GM23248 (cell line): ENCODE measurements around the gene TNFAIP8L2. TPM values are rescaled to one million over a fixed set of nuclear protein-coding genes. Genes with fewer than 3 reads are reported as not detected.

Experiments
- DNase-seq: peaks from one replicate; pipeline ENCODE4 v3.0.0-alpha.2; 2015
- H2AFZ ChIP-seq: fragments of 200-600 bp; sonication (generic); 2 replicates; pipeline ENCODE4 v1.6.1; 2016; ENCODE audit warnings: antibody characterized with exemption
- H3F3A ChIP-seq: fragments of 200-600 bp; sonication (generic); 2 replicates; pipeline ENCODE4 v1.6.1; 2016; ENCODE audit warnings: mild to moderate bottlenecking, antibody characterized with exemption, mixed run types; ENCODE audit not compliant: insufficient read depth
- H3K27ac ChIP-seq: fragments of 200-600 bp; sonication (generic); 2 replicates; pipeline ENCODE4 v1.5.1; 2016; ENCODE audit warnings: mild to moderate bottlenecking
- H3K27me3 ChIP-seq: fragments of 200-600 bp; sonication (generic); replicated peaks from 2 replicates; pipeline ENCODE4 v1.6.1; 2016; ENCODE audit warnings: mild to moderate bottlenecking; ENCODE audit not compliant: insufficient read depth
- H3K36me3 ChIP-seq: fragments of 200-600 bp; sonication (generic); 2 replicates; pipeline ENCODE4 v1.6.1; 2016; ENCODE audit warnings: low read depth, mild to moderate bottlenecking
- H3K4me1 ChIP-seq: fragments of 200-600 bp; sonication (generic); 2 replicates; pipeline ENCODE4 v1.6.1; 2016; ENCODE audit warnings: mild to moderate bottlenecking; ENCODE audit not compliant: insufficient read depth
- H3K4me2 ChIP-seq: fragments of 200-600 bp; sonication (generic); one replicate; pipeline ENCODE4 v1.6.1; 2016; ENCODE audit warnings: mild to moderate bottlenecking; ENCODE audit not compliant: unreplicated experiment
- H3K4me3 ChIP-seq: fragments of 200-600 bp; sonication (generic); 2 replicates; pipeline ENCODE4 v1.5.1; 2016; ENCODE audit warnings: mild to moderate bottlenecking
- H3K79me2 ChIP-seq: fragments of 200-600 bp; sonication (generic); 2 replicates; pipeline ENCODE4 v1.6.1; 2016; ENCODE audit warnings: mild to moderate bottlenecking; ENCODE audit not compliant: insufficient read depth
- H3K9ac ChIP-seq: fragments of 200-600 bp; sonication (generic); 2 replicates; pipeline ENCODE4 v1.6.1; 2016; ENCODE audit warnings: mild to moderate bottlenecking
- H3K9me2 ChIP-seq: fragments of 200-600 bp; sonication (generic); 2 replicates; pipeline ENCODE4 v1.6.1; 2016; ENCODE audit warnings: mixed run types, mild to moderate bottlenecking, moderate library complexity; ENCODE audit not compliant: insufficient read depth
- H3K9me3 ChIP-seq: fragments of 200-600 bp; sonication (generic); one replicate; pipeline ENCODE4 v1.6.1; 2017; ENCODE audit warnings: low read depth
- H4K20me1 ChIP-seq: fragments of 200-600 bp; sonication (generic); 2 replicates; pipeline ENCODE4 v1.6.0; 2016; ENCODE audit not compliant: insufficient read depth
- EZH2 ChIP-seq: fragments of 200-600 bp; sonication (generic); IDR thresholded peaks from 2 replicates; pipeline ENCODE4 v1.6.1; 2018; ENCODE audit warnings: antibody characterized with exemption, mild to moderate bottlenecking; ENCODE audit not compliant: insufficient read depth, poor library complexity, severe bottlenecking
- EZH2phosphoT487 ChIP-seq: fragments of 200-600 bp; sonication (generic); IDR thresholded peaks from 2 replicates; pipeline ENCODE4 v1.6.1; 2018; ENCODE audit warnings: antibody characterized with exemption, moderate library complexity, mild to moderate bottlenecking, low read depth; ENCODE audit not compliant: insufficient read depth
- WGBS, 2 experiments: methylation state at CpG; one replicate each; pipeline ENCODE4 v1.1.6; 2015 to 2017; ENCODE audit warnings: low lambda C conversion rate in 2 of 2, low coverage in 1 of 2; ENCODE audit errors: missing lambda C conversion rate in 2 of 2; 5-methylcytosine and 5-hydroxymethylcytosine counted together
- in situ Hi-C: fragments of 300-500 bp; cut with MboI; formaldehyde crosslinking; loops from 2 replicates; pipeline ENCODE4 v1.15.0; 2020
- polyA plus RNA-seq: library from polyadenylated mRNA; unstranded; fragments of >200 nt; fragmentation: Nextera tagmentation; extraction: Ambion mirVana; gene quantifications from 2 replicates; pipeline ENCODE4 v1.2.1, GENCODE V29; 2016
- total RNA-seq: library from RNA; depleted of rRNA; stranded (reverse); fragments of >200 nt; shearing (Covaris generic); gene quantifications from 2 replicates; pipeline ENCODE4 v1.2.3, GENCODE V29; 2014

Gene TNFAIP8L2
- total and polyA plus RNA-seq, 2 experiments from 2014 or later: not detected

GRCh38 chr1:151158326-151158725, 1.9 kb downstream of the TNFAIP8L2 start:
- H3K36me3 ChIP-seq: peaks cover 15% of the 10 kb centered on the region; the same call in 1 of the 2 replicates
- H3K9me3 ChIP-seq: no peaks in the 10 kb centered on the region
- no peaks in the 10 kb centered on the region for H3K9me2 ChIP-seq
- in situ Hi-C loops: no loop called here
- no peaks in the 10 kb centered on the region for H3K4me1 ChIP-seq
- 81 to 82% methylated on average over 5 of the region's 5 CpGs for WGBS, 2 experiments
- H3K27ac ChIP-seq: no peak overlapping the region
- no peaks in the 10 kb centered on the region for H4K20me1 ChIP-seq
- no peak overlapping the region for H3K4me3 ChIP-seq
- H3K9ac ChIP-seq: no peak overlapping the region
- H3K4me2 ChIP-seq: no peak overlapping the region
- H3K27me3 ChIP-seq: no peaks in the 10 kb centered on the region
- H3F3A ChIP-seq: 0 out of 2 replicates have a peak, but pooled peaks cover 5% of the 10 kb centered on the region
- TF ChIP-seq EZH2phosphoT487 (no peak), EZH2 (no peak)
- H2AFZ ChIP-seq: no peak overlapping the region
- H3K79me2 ChIP-seq: peaks cover 9% of the 10 kb centered on the region; the same call in 1 of the 2 replicates
- no peak for DNase-seq

GRCh38 chr1:151158751-151159251, 2.4 kb downstream of the TNFAIP8L2 start:
- no peak for DNase-seq
- in situ Hi-C loops: no loop called here
- no peak overlapping the region for H3K4me2 ChIP-seq
- 0 out of 2 replicates have a peak, but pooled peaks cover 5% of the 10 kb centered on the region for H3F3A ChIP-seq
- WGBS, 2 experiments: 94% methylated on average over 22 of the region's 22 CpGs
- TF ChIP-seq EZH2phosphoT487 (no peak), EZH2 (no peak)
- H3K27ac ChIP-seq: no peak overlapping the region
- no peaks in the 10 kb centered on the region for H3K27me3 ChIP-seq
- no peaks in the 10 kb centered on the region for H4K20me1 ChIP-seq
- H3K36me3 ChIP-seq: peaks cover 15% of the 10 kb centered on the region; the same call in 1 of the 2 replicates
- no peak overlapping the region for H3K4me3 ChIP-seq
- H3K4me1 ChIP-seq: no peaks in the 10 kb centered on the region
- no peak overlapping the region for H3K9ac ChIP-seq
- no peaks in the 10 kb centered on the region for H3K9me3 ChIP-seq
- H3K79me2 ChIP-seq: peaks cover 14% of the 10 kb centered on the region
- no peaks in the 10 kb centered on the region for H3K9me2 ChIP-seq
- H2AFZ ChIP-seq: no peak overlapping the region

- 0 out of 2 replicates have a peak, but pooled peaks cover 5% of the 10 kb centered on the region for H3F3A ChIP-seq
- no peaks in the 10 kb centered on the region for H3K27me3 ChIP-seq
- H3K9me2 ChIP-seq: no peaks in the 10 kb centered on the region
- no peak for DNase-seq
- no peak overlapping the region for H2AFZ ChIP-seq
- H3K36me3 ChIP-seq: peaks cover 15% of the 10 kb centered on the region; the same call in 1 of the 2 replicates
- in situ Hi-C loops: no loop called here
- no peak overlapping the region for H3K4me3 ChIP-seq
- H3K9ac ChIP-seq: no peak overlapping the region
- TF ChIP-seq EZH2phosphoT487: no peak
- no peak for TF ChIP-seq EZH2
- H3K27ac ChIP-seq: no peak overlapping the region
- no peaks in the 10 kb centered on the region for H3K9me3 ChIP-seq
- no peak overlapping the region for H3K4me2 ChIP-seq
- H4K20me1 ChIP-seq: no peaks in the 10 kb centered on the region
- H3K4me1 ChIP-seq: peaks cover 5% of the 10 kb centered on the region; the same call in 1 of the 2 replicates
- peaks cover 20% of the 10 kb centered on the region for H3K79me2 ChIP-seq
Observed at GRCh38 chr1:151159373-151159772, 2.9 kb downstream of the TNFAIP8L2 start.

GRCh38 chr1:151164732-151165280, 8.4 kb downstream of the TNFAIP8L2 start:
- in situ Hi-C loops: no loop called here
- H3K4me3 ChIP-seq: peak overlapping the region; percentile 90
- peaks cover 14% of the 10 kb centered on the region; the same call in 1 of the 2 replicates for H3F3A ChIP-seq
- peaks cover 57% of the 10 kb centered on the region for H3K79me2 ChIP-seq
- H2AFZ ChIP-seq: peak overlapping the region; percentile 95
- no peak for TF ChIP-seq EZH2
- no peak for TF ChIP-seq EZH2phosphoT487
- H3K9me2 ChIP-seq: no peaks in the 10 kb centered on the region
- peak; percentile 48 for DNase-seq
- no peaks in the 10 kb centered on the region for H4K20me1 ChIP-seq
- H3K36me3 ChIP-seq: peaks cover 18% of the 10 kb centered on the region; the same call in 1 of the 2 replicates
- 2 to 4% methylated on average over 11 of the region's 11 CpGs for WGBS, 2 experiments
- H3K4me1 ChIP-seq: peaks cover 20% of the 10 kb centered on the region
- H3K4me2 ChIP-seq: peak overlapping the region; percentile 92
- no peaks in the 10 kb centered on the region for H3K9me3 ChIP-seq
- H3K27ac ChIP-seq: peak overlapping the region; percentile 61
- peak overlapping the region; percentile 93 for H3K9ac ChIP-seq
- no peaks in the 10 kb centered on the region for H3K27me3 ChIP-seq
